HEK293 (cell line): Measurements from ENCODE around the gene DST.

Experiments used
- CTCF ChIA-PET: fragments of 350-600 bp; formaldehyde crosslinking; extraction: SDS; loops from one replicate; lab custom pipeline; 2021; ENCODE audit warnings: antibody characterized with exemption; lab: Yijun Ruan, JAX
- POLR2A ChIA-PET: fragments of 300-600 bp; formaldehyde crosslinking; extraction: SDS; loops from one replicate; lab custom pipeline; 2020; ENCODE audit warnings: antibody characterized with exemption, inconsistent platforms; lab: Yijun Ruan, JAX
- H3K27ac ChIP-seq: fragments of 200-500 bp; sonication (Bioruptor generic); 2 replicates; pipeline ENCODE4 v1.5.1; 2014; ENCODE audit warnings: low read depth, low read length, control low read depth, inconsistent platforms; ENCODE audit errors: extremely low read depth
- H3K36me3 ChIP-seq, 2 experiments: fragments of 200-500 bp in 1 of 2; sonication (Bioruptor generic) in 1 of 2; 1 replicate in 1 of 2; 2 replicates in 1 of 2; pipeline ENCODE4 v1.5.1; 2014 to 2017; ENCODE audit warnings: inconsistent platforms in 2 of 2, low read length in 2 of 2; ENCODE audit not compliant: control insufficient read depth in 2 of 2, insufficient read depth in 1 of 2
- H3K4me1 ChIP-seq: fragments of 200-500 bp; sonication (Bioruptor generic); 2 replicates; pipeline ENCODE4 v1.5.1; 2014; ENCODE audit warnings: mild to moderate bottlenecking, low read length, inconsistent platforms; ENCODE audit not compliant: control insufficient read depth, insufficient read depth
- H3K4me3 ChIP-seq: 2 replicates; pipeline ENCODE4 v1.5.1; 2011; ENCODE audit warnings: low read depth, mild to moderate bottlenecking, control low read depth, low read length, moderate library complexity
- H3K9me3 ChIP-seq: fragments of 200-500 bp; sonication (Bioruptor generic); 2 replicates; pipeline ENCODE4 v1.5.1; 2014; ENCODE audit warnings: low read depth, low read length, inconsistent platforms; ENCODE audit not compliant: control insufficient read depth, insufficient read depth
- GLIS1 ChIP-seq: fragments of 450-650 bp; formaldehyde crosslinking; IDR thresholded peaks from 2 replicates; pipeline ENCODE4 v1.5.1; 2016; ENCODE audit warnings: missing biosample characterization, missing genetic modification characterization
- HOXA7 ChIP-seq: sonication (generic); formaldehyde crosslinking; IDR thresholded peaks from 2 replicates; pipeline ENCODE4 v1.8.1; 2022; ENCODE audit warnings: missing genetic modification reagents, borderline replicate concordance
- HOXC10 ChIP-seq: sonication (generic); formaldehyde crosslinking; IDR thresholded peaks from 2 replicates; pipeline ENCODE4 v1.8.1; 2023; ENCODE audit warnings: mild to moderate bottlenecking, missing genetic modification reagents
- KLF8 ChIP-seq: fragments of 450-650 bp; formaldehyde crosslinking; IDR thresholded peaks from 2 replicates; pipeline ENCODE4 v1.5.1; 2016; ENCODE audit warnings: missing biosample characterization, missing genetic modification characterization
- ZBTB20 ChIP-seq: fragments of 450-650 bp; formaldehyde crosslinking; IDR thresholded peaks from 2 replicates; pipeline ENCODE4 v1.5.1; 2016; ENCODE audit warnings: missing biosample characterization, missing genetic modification characterization
- ZBTB7A ChIP-seq: fragments of 450-650 bp; formaldehyde crosslinking; IDR thresholded peaks from 2 replicates; pipeline ENCODE4 v1.5.1; 2016; ENCODE audit warnings: low read depth, missing biosample characterization, missing genetic modification characterization
- ZEB2 ChIP-seq: fragments of 450-650 bp; formaldehyde crosslinking; IDR thresholded peaks from 2 replicates; pipeline ENCODE4 v1.5.1; 2016; ENCODE audit warnings: missing biosample characterization, missing genetic modification characterization
- ZFHX2 ChIP-seq: fragments of 450-650 bp; formaldehyde crosslinking; conservative IDR thresholded peaks from 2 replicates; pipeline ENCODE4 v1.5.1; 2016; ENCODE audit warnings: missing biosample characterization, missing genetic modification characterization
- ZFP69B ChIP-seq: fragments of 450-650 bp; formaldehyde crosslinking; IDR thresholded peaks from 2 replicates; pipeline ENCODE4 v1.5.1; 2016; ENCODE audit warnings: missing biosample characterization, missing genetic modification characterization
- ZNF10 ChIP-seq: fragments of 450-650 bp; formaldehyde crosslinking; IDR thresholded peaks from 2 replicates; pipeline ENCODE4 v1.5.1; 2017; ENCODE audit warnings: missing biosample characterization, missing genetic modification characterization
- ZNF114 ChIP-seq: fragments of 450-650 bp; formaldehyde crosslinking; IDR thresholded peaks from 2 replicates; pipeline ENCODE4 v1.5.0; 2017; ENCODE audit warnings: missing biosample characterization, missing genetic modification characterization
- ZNF549 ChIP-seq: fragments of 450-650 bp; IDR thresholded peaks from 2 replicates; pipeline ENCODE4 v1.5.1; 2018; ENCODE audit warnings: missing biosample characterization, missing genetic modification characterization, mild to moderate bottlenecking, inconsistent platforms, moderate library complexity
- ZNF585B ChIP-seq: fragments of 450-650 bp; formaldehyde crosslinking; IDR thresholded peaks from 2 replicates; pipeline ENCODE4 v1.5.1; 2016; ENCODE audit warnings: missing biosample characterization, missing genetic modification characterization
- ZNF654 ChIP-seq: fragments of 450-650 bp; formaldehyde crosslinking; IDR thresholded peaks from 2 replicates; pipeline ENCODE4 v1.5.1; 2016; ENCODE audit warnings: low read depth, missing biosample characterization, missing genetic modification characterization
- ZNF660 ChIP-seq: fragments of 450-650 bp; IDR thresholded peaks from 2 replicates; pipeline ENCODE4 v1.5.1; 2018; ENCODE audit warnings: missing biosample characterization, mild to moderate bottlenecking, missing genetic modification characterization
- TF ChIP-seq, protein P1 (sequence below): fragments of 450-650 bp; formaldehyde crosslinking; IDR thresholded peaks from 2 replicates; pipeline ENCODE4 v1.5.0; 2017; ENCODE audit warnings: missing biosample characterization, missing genetic modification characterization, borderline replicate concordance
- TF ChIP-seq, protein P2 (sequence below): fragments of 450-650 bp; formaldehyde crosslinking; IDR thresholded peaks from 2 replicates; pipeline ENCODE4 v1.5.1; 2016; ENCODE audit warnings: missing biosample characterization, missing genetic modification characterization, borderline replicate concordance

DST gene

DNA sequence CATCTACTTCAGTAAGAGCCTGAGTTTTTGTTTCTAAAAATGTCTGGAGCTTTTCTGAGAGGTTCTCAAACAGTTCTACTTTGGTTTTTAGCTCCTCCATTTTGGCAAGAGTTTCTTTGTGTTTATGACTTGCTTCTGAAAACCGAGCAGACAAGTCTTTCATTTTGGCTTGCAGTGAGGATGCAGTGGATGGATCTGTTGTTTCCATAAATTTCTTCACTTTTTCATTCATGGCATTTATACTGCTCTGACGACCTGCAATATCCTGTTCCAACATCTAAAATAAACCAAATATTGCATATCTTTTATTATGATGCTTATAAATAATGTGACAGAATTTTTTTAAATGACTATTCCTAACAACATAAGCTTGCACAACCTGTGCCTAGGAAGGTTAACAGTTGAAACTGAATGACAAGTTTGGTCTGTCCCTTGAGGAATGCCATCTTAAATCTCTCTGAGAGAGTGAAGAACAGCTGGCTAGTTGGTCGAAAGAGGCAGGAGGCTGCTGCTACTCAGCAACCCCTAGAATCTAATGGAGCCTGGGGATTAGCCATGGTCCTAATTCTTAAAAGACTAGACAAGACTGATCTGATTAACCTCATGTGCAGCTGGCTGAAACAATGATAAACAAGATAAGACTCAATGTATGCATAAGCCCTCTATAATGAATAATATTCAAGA lies 69.8 kb downstream of the DST start:
- Histone ChIP-seq H3K9me3 (no peaks in the 10 kb centered on the region), H3K27ac (no peak overlapping the region), H3K4me3 (no peak overlapping the region), H3K4me1 (peaks cover 5% of the 10 kb centered on the region; the same call in 1 of the 2 replicates), H3K36me3 (peaks cover 0 to 3% of the 10 kb centered on the region in 2 experiments; a peak in 1 of 3 replicates)
- ChIA-PET POLR2A (no interaction called here), CTCF (interaction anchor here (0.7 to 1.4 kb wide), 7 partner anchors 20 to 1127 kb away, joined by 3 to 6 read pairs (median 4); no protein-coding TSS in a partner anchor)
- no peak for TF ChIP-seq ZBTB20 (tag by site-specific recombination)
- no peak for TF ChIP-seq HOXA7
- TF ChIP-seq ZNF10 (tag by site-specific recombination): no peak
- no peak for TF ChIP-seq ZNF585B
- no peak for TF ChIP-seq HOXC10 (CRISPR knock-in tag)

DNA sequence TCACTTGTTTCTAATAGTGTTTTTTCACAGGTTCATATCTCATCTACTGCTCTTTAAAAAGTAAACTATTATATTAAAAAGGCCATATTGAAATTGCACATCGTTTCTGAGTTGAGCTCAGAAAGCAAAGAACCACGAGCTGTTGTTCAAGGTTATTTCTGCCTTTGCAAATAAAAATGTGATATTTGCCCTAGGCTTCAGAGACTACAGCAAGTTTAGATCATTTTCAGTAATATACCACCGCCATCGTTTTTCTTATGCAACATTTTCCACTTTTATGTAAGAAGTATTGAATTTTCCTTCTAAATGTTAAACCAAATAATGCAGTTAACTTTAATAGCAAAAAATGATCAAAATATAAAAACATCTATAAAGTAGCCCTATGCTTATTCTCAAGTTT lies 71.1 kb downstream of the DST start:
- POLR2A ChIA-PET: interaction anchor here (1.7 kb wide), 1 partner anchor 29 kb away, joined by 15 read pairs; no protein-coding TSS in a partner anchor
- peaks cover 10% of the 10 kb centered on the region; the same call in 1 of the 2 replicates for H3K4me1 ChIP-seq
- TF ChIP-seq ZBTB7A (tag by site-specific recombination): no peak
- CTCF ChIA-PET: interaction anchor here (0.5 to 4.5 kb wide), 29 partner anchors 9 to 1212 kb away, joined by 3 to 35 read pairs (median 6); no protein-coding TSS in a partner anchor
- H3K27ac ChIP-seq: no peak overlapping the region
- H3K4me3 ChIP-seq: no peak overlapping the region
- peaks cover 0 to 3% of the 10 kb centered on the region in 2 experiments; a peak in 1 of 3 replicates for H3K36me3 ChIP-seq
- H3K9me3 ChIP-seq: no peaks in the 10 kb centered on the region

DNA sequence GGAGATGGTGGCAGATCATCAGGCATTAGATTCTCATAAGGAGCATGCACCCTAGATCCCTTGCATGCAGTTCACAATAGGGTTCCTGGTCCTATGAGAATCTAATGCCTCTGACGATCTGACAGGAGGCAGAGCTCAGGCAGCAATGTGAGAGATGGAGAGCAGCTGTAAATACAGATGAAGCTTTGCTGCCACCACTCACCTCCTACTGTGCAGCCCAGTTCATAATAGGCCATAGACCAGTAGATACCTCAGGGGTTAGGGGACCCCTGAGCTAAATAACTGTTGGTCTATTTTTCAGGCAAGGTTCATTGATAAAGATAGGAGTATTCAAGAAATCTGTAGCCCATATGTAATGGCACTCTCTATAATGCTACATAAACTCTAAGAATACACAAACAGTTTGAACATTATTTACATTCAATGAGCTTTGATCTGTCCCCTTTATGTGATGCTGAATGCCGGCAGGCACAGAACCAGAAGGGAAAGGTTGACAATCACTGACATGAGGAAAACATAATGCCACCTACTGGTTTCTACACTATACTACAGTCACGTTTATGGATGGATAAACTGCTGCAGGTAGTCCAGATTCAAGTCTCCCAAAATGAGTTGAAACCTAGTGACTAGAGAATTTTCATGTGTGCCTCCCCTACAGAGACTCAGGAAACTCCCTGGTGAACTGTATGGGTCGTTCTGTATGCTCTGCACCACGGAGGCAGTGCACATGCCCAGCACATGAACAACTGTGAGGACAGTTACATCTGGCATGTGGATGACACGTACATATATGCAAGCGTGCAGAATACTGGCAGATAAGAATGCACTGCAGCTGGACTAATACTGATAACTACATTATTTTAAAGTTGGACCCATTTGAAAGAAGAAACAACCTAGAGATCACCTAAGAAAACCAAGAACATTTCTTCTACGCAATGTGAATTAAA lies 72.0 kb downstream of the DST start:
- H3K27ac ChIP-seq: no peak overlapping the region
- ChIA-PET CTCF (interaction anchor here (0.6 to 4.5 kb wide), 55 partner anchors 10 to 588 kb away, joined by 3 to 35 read pairs (median 4); no protein-coding TSS in a partner anchor), POLR2A (interaction anchor here (1.7 kb wide), 1 partner anchor 28 kb away, joined by 15 read pairs; no protein-coding TSS in a partner anchor)
- TF ChIP-seq ZNF114 (tag by site-specific recombination) (no peak), ZNF549 (peak; percentile 53; the same call in 1 of the 2 replicates), ZNF660 (tag by site-specific recombination) (peak; percentile 57; the same call in 1 of the 2 replicates), GLIS1 (tag by site-specific recombination) (no peak), ZNF654 (tag by site-specific recombination) (peak; percentile 63)
- H3K36me3 ChIP-seq: peaks cover 2 to 3% of the 10 kb centered on the region in 2 experiments; a peak in 2 of 3 replicates
- no peak overlapping the region for H3K4me3 ChIP-seq
- H3K9me3 ChIP-seq: no peaks in the 10 kb centered on the region
- peaks cover 10% of the 10 kb centered on the region; the same call in 1 of the 2 replicates for H3K4me1 ChIP-seq

DNA sequence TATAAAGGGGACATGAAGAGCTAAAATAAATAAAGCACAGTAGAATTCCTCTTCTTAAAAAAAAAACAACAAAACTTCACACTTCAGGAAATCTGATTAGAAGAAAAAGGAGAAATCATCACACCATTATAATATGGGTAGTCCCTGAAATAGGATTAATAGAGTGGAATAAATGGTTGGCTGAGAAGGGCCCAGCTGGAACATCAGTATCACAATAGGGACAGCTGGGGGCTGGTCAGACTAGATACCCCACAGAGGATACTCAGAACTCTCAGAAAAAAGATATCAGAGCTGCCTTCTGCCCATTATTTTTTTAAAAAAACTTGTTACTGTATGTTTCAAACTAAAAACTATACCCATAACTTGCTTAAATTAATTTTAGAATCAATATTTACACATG lies 75.2 kb downstream of the DST start:
- Histone ChIP-seq H3K27ac (no peak overlapping the region), H3K4me1 (peaks cover 7% of the 10 kb centered on the region; the same call in 1 of the 2 replicates), H3K36me3 (peaks cover 2 to 3% of the 10 kb centered on the region in 2 experiments; a peak in 2 of 3 replicates), H3K9me3 (no peaks in the 10 kb centered on the region), H3K4me3 (no peak overlapping the region)
- CTCF ChIA-PET: interaction anchor here (0.6 to 4.5 kb wide), 7 partner anchors 9 to 644 kb away, joined by 3 to 35 read pairs (median 4); no protein-coding TSS in a partner anchor
- POLR2A ChIA-PET: no interaction called here
- TF ChIP-seq, protein P1, sequence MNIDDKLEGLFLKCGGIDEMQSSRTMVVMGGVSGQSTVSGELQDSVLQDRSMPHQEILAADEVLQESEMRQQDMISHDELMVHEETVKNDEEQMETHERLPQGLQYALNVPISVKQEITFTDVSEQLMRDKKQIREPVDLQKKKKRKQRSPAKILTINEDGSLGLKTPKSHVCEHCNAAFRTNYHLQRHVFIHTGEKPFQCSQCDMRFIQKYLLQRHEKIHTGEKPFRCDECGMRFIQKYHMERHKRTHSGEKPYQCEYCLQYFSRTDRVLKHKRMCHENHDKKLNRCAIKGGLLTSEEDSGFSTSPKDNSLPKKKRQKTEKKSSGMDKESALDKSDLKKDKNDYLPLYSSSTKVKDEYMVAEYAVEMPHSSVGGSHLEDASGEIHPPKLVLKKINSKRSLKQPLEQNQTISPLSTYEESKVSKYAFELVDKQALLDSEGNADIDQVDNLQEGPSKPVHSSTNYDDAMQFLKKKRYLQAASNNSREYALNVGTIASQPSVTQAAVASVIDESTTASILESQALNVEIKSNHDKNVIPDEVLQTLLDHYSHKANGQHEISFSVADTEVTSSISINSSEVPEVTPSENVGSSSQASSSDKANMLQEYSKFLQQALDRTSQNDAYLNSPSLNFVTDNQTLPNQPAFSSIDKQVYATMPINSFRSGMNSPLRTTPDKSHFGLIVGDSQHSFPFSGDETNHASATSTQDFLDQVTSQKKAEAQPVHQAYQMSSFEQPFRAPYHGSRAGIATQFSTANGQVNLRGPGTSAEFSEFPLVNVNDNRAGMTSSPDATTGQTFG (tag by site-specific recombination): no peak
- TF ChIP-seq ZEB2 (tag by site-specific recombination) (no peak), ZFHX2 (tag by site-specific recombination) (no peak), HOXA7 (no peak), KLF8 (no peak), ZFP69B (tag by site-specific recombination) (no peak)
- TF ChIP-seq, protein P2, sequence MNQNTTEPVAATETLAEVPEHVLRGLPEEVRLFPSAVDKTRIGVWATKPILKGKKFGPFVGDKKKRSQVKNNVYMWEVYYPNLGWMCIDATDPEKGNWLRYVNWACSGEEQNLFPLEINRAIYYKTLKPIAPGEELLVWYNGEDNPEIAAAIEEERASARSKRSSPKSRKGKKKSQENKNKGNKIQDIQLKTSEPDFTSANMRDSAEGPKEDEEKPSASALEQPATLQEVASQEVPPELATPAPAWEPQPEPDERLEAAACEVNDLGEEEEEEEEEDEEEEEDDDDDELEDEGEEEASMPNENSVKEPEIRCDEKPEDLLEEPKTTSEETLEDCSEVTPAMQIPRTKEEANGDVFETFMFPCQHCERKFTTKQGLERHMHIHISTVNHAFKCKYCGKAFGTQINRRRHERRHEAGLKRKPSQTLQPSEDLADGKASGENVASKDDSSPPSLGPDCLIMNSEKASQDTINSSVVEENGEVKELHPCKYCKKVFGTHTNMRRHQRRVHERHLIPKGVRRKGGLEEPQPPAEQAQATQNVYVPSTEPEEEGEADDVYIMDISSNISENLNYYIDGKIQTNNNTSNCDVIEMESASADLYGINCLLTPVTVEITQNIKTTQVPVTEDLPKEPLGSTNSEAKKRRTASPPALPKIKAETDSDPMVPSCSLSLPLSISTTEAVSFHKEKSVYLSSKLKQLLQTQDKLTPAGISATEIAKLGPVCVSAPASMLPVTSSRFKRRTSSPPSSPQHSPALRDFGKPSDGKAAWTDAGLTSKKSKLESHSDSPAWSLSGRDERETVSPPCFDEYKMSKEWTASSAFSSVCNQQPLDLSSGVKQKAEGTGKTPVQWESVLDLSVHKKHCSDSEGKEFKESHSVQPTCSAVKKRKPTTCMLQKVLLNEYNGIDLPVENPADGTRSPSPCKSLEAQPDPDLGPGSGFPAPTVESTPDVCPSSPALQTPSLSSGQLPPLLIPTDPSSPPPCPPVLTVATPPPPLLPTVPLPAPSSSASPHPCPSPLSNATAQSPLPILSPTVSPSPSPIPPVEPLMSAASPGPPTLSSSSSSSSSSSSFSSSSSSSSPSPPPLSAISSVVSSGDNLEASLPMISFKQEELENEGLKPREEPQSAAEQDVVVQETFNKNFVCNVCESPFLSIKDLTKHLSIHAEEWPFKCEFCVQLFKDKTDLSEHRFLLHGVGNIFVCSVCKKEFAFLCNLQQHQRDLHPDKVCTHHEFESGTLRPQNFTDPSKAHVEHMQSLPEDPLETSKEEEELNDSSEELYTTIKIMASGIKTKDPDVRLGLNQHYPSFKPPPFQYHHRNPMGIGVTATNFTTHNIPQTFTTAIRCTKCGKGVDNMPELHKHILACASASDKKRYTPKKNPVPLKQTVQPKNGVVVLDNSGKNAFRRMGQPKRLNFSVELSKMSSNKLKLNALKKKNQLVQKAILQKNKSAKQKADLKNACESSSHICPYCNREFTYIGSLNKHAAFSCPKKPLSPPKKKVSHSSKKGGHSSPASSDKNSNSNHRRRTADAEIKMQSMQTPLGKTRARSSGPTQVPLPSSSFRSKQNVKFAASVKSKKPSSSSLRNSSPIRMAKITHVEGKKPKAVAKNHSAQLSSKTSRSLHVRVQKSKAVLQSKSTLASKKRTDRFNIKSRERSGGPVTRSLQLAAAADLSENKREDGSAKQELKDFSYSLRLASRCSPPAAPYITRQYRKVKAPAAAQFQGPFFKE: no peak
